ENCODE measurements around the gene KCNAB1. TPM values are rescaled to one million over a fixed set of nuclear protein-coding genes. Genes with fewer than 3 reads are reported as not detected.

The KCNAB1 gene
- total and polyA plus RNA-seq, 2 donors (not counting 3 experiments of a cell fraction or from before 2014, with no cell fraction given): 0.21 TPM; not detected in 1

DNA sequence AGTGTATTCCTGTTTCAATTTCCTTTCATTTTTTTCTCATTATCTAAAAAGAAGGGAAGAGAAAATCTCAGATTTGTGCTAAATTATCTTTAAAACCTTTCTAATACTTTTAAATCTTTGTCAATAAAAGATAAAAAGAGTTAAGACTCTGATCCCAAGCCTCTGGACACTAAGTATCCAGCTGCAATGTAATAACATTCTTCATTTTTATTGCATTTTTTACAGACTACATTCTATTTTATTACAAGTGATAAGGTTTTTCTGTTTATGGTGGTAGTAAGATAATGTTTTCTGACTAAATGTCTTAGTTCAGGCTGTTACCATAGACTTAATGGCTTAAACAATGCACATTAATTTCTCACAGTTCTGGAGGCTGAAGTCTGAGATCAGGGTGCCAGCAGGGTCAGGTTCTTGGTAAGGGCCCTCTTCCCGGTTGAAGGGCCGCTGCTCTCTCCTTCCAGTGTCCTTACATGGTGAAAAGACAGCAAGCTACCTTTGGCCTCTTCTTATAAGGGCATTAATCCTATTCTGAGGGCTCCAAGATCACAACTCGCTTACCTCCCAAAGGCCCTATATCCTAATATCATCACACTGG is 19.7 kb downstream of the KCNAB1 start:
- Histone ChIP-seq H2AFZ (ENCODE audit: low read depth, low read length) (no peak overlapping the region), H4K20me1 (replicated peaks; ENCODE audit: control insufficient read depth, extremely low read depth, insufficient read depth, low read length) (no peaks in the 10 kb centered on the region), H3K9ac (replicated peaks; ENCODE audit: extremely low read depth, insufficient read depth, low read length) (no peak overlapping the region), H3K79me2 (ENCODE audit: control insufficient read depth, insufficient read depth, low read length) (no peaks in the 10 kb centered on the region), H3K9me1 (replicated peaks; ENCODE audit: control insufficient read depth, extremely low read depth, insufficient read depth, low read length) (no peaks in the 10 kb centered on the region), H3K9me3 (replicated peaks; ENCODE audit: control insufficient read depth, insufficient read depth, low read length) (no peaks in the 10 kb centered on the region), H3K27ac (ENCODE audit: insufficient read depth, low read depth, low read length) (no peak overlapping the region), H3K27me3 (ENCODE audit: control insufficient read depth in 2 of 2, insufficient read depth in 2 of 2, low read length in 2 of 2) (peaks cover 5 to 7% of the 10 kb centered on the region in 2 experiments), H3K36me3 (ENCODE audit: control insufficient read depth in 2 of 2, extremely low read depth in 1 of 2, insufficient read depth in 2 of 2, low read length in 2 of 2) (no peaks in the 10 kb centered on the region), H3K4me1 (ENCODE audit: control insufficient read depth, extremely low read depth, insufficient read depth, low read length) (no peaks in the 10 kb centered on the region), H3K4me3 (replicated peaks in 1 of 3; ENCODE audit: insufficient read depth in 1 of 3, low read depth in 1 of 3, low read length in 3 of 3) (no peak overlapping the region), H3K4me2 (ENCODE audit: insufficient read depth, low read length) (no peak overlapping the region)
- POLR2A ChIA-PET: no interaction called here
- CTCF ChIA-PET: interaction anchor here (0.6 to 1.4 kb wide), 2 partner anchors 10 to 415 kb away, joined by 3 to 6 read pairs; partner anchors contain the start of gene SSR3
- no peak for FAIRE-seq
- dilution Hi-C loops (cut with MboI; ENCODE audit: extremely low pct_ligation_motif_present, low sequenced_read_pairs): no loop called here
- BruUV-seq (replicated peaks): no TSS peak
- DNase-seq (ENCODE audit: low read depth, low spot score): no peak
- intact Hi-C loops (cut with micrococcal nuclease): no loop called here
- TF ChIP-seq, protein P1, sequence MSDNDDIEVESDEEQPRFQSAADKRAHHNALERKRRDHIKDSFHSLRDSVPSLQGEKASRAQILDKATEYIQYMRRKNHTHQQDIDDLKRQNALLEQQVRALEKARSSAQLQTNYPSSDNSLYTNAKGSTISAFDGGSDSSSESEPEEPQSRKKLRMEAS (IDR thresholded peaks at IDR 0.05; ENCODE audit: insufficient read depth, insufficient read length): no peak
- TF ChIP-seq GATA2 (IDR thresholded peaks at IDR 0.05; ENCODE audit: insufficient read depth, insufficient read length, low read depth, low read length): no peak
- TF ChIP-seq EZH2 (IDR thresholded peaks at IDR 0.05; ENCODE audit: borderline replicate concordance, low read depth, low read length, severe bottlenecking): no peak
- TF ChIP-seq MYC (IDR thresholded peaks at IDR 0.05; ENCODE audit: low read depth, low read length): no peak
- no peak for TF ChIP-seq JUN (IDR thresholded peaks at IDR 0.05; ENCODE audit: borderline replicate concordance, insufficient read depth, insufficient read length, low read depth)

DNA sequence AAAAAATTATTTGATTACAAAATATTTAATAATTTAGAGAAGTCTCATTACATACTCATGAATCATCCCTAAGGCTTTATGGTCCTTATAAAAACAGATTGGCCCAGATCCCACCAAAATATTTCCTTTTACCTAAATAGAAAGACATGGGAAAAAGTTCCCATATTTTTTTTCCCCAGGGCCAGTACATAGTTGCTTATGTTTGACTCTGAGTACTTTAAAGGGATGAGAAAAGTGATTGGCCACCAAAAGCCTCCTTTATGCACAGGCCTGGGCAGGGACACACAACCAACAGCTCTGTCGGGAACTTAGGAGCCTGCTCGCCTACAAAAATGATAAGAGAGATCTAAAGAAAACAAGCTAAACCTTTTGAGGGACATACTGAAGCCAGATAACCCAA is 22.3 kb downstream of the KCNAB1 start:
- BruUV-seq (replicated peaks): no TSS peak
- no peaks in the 10 kb centered on the region for H3K4me1 ChIP-seq (ENCODE audit: control insufficient read depth, extremely low read depth, insufficient read depth, low read length)
- no peak overlapping the region for H2AFZ ChIP-seq (ENCODE audit: low read depth, low read length)
- H3K27me3 ChIP-seq (ENCODE audit: control insufficient read depth in 2 of 2, insufficient read depth in 2 of 2, low read length in 2 of 2): peaks cover 10% of the 10 kb centered on the region in 2 experiments
- H3K27ac ChIP-seq (ENCODE audit: insufficient read depth, low read depth, low read length): no peak overlapping the region
- no peaks in the 10 kb centered on the region for H3K9me3 ChIP-seq (replicated peaks; ENCODE audit: control insufficient read depth, insufficient read depth, low read length)
- H3K79me2 ChIP-seq (ENCODE audit: control insufficient read depth, insufficient read depth, low read length): no peaks in the 10 kb centered on the region
- H4K20me1 ChIP-seq (replicated peaks; ENCODE audit: control insufficient read depth, extremely low read depth, insufficient read depth, low read length): no peaks in the 10 kb centered on the region
- DNase-seq (ENCODE audit: low read depth, low spot score): peak; percentile 24
- FAIRE-seq: no peak
- ChIA-PET CTCF (no interaction called here), POLR2A (no interaction called here)
- no peaks in the 10 kb centered on the region for H3K9me1 ChIP-seq (replicated peaks; ENCODE audit: control insufficient read depth, extremely low read depth, insufficient read depth, low read length)
- no peaks in the 10 kb centered on the region for H3K36me3 ChIP-seq (ENCODE audit: control insufficient read depth in 2 of 2, extremely low read depth in 1 of 2, insufficient read depth in 2 of 2, low read length in 2 of 2)
- no peak overlapping the region for H3K4me3 ChIP-seq (replicated peaks in 1 of 3; ENCODE audit: insufficient read depth in 1 of 3, low read depth in 1 of 3, low read length in 3 of 3)
- dilution Hi-C loops (cut with MboI; ENCODE audit: extremely low pct_ligation_motif_present, low sequenced_read_pairs) (no loop called here), intact Hi-C loops (cut with micrococcal nuclease) (no loop called here)
- no peak overlapping the region for H3K4me2 ChIP-seq (ENCODE audit: insufficient read depth, low read length)
- no peak for TF ChIP-seq POLR2AphosphoS5 (IDR thresholded peaks at IDR 0.05; ENCODE audit: insufficient read depth, low read depth, low read length)
- TF ChIP-seq MYC (IDR thresholded peaks at IDR 0.05; ENCODE audit: low read depth, low read length): no peak
- no peak for TF ChIP-seq GATA2 (IDR thresholded peaks at IDR 0.05; ENCODE audit: insufficient read depth, insufficient read length, low read depth, low read length)
- no peak overlapping the region for H3K9ac ChIP-seq (replicated peaks; ENCODE audit: extremely low read depth, insufficient read depth, low read length)

Measured in endothelial cell of umbilical vein (primary cell).